Jurkat, Clone E6-1 (cell line): ENCODE data around the gene CAMK2N1. TPM values are rescaled to one million over a fixed set of nuclear protein-coding genes. Genes with fewer than 3 reads are reported as not detected.
"Not testable (repeated sequence)": the region's sequence is repeated elsewhere in the genome, so short reads cannot be mapped to it uniquely, and the experiment has no call there.

Experiments used
- DNase-seq: peaks from one replicate; pipeline ENCODE4 v3.0.0-alpha.2; 2011; ENCODE audit warnings: low read depth, low spot score
- H3K4me3 ChIP-seq: 2 replicates; pipeline ENCODE4 v1.5.1; 2011; ENCODE audit warnings: mild to moderate bottlenecking, low read length, control low read depth, moderate library complexity
- polyA plus RNA-seq: library from polyadenylated mRNA; unstranded; fragments of >200 nt; gene quantifications from one replicate; pipeline ENCODE4 v1.2.1, GENCODE V29; 2012; ENCODE audit warnings: missing spikeins; ENCODE audit not compliant: insufficient read length, insufficient read depth

CAMK2N1 gene
- polyA plus RNA-seq: 7.3 TPM

DNA sequence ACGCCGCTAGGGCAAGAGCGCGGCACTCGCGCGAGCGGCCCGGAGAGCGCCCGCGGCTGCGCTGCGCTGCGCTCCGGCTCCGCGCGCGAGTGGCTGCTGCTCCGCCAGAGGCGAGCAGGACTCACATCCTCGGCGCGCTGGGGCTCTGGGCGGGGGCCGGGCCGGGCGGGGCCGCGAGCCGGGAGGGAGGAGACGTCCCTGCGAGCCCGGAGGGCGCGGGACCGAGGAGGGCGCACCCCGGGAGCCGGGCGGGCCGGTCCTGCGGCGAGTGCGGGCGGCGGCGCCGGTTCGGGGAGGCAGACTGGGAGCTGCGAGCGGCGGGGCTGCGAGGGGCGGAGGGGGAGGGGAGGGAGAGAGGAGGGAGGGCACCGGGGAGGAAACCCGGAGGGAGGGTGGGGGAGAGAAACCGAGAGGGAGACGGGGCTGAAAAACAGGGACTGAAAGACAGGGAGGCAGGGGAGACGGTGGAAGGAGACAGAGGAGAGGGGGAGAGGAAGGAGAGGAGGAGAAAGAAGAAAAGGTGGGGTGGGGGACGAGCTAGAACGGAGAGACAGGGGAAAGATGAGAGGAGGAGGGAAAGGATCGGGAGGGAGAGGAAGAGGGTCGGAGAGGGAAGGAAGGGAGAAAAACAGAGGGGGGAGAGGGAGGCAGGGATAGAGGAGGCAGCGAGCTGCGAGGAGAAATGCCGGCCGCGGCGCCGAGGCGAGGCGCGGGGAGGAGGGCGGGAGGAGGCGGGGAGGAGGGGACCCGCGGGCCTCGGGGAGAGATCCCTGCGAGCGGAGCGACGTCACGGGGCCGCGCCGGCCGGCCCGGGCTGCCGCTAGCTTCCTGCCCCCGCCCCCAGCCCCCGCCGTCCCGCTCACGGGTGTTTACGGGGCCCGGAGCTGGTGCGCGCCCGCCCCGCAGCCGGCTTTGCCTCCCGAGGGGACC, at the start of gene CAMK2N1:
Gene CAMK2N1, minus strand, starts transcription at position 684 of the 930 bp plus-strand sequence. CDS start 831 bp downstream, outside the sequence.
- H3K4me3 ChIP-seq: peak within 1 kb of the TSS; percentile 71
- no peak for DNase-seq

DNA sequence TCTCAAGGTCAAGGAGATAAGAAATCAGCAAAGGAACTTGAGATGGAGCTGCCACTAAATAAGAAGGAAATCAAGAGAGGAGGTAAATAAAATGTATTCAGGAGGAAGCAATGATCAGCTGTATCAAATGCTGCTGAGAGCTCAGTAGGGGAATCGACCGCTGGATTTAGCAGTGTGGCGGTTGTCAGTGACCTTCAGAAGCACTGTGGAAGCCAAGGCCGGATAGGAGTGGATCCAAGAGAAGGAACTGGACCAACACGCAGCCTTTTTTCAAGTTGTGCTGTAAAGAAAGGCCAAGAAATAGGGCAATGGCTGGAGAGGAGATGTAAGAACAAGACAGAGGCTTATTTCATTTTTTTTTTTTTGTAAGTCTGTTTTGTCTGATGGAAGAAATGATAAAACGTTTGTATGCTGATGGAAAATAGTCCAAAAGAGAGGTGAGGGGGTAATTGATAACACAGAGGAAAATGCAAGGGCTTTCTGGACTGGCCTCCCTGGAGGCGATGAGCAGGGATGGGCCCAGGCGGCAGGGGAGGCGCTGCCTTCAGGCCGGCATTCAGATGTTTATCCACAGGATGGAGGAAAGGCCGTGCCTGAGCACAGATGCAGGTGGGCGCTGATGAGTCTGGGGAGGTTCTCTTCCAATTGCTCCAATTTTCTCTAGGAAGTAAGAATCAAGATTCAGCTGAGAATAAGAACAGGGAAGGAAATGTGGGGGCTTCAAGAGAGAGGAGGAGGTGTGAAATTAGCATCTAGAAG, 48.8 kb upstream of the CAMK2N1 start:
- DNase-seq: no peak

DNA sequence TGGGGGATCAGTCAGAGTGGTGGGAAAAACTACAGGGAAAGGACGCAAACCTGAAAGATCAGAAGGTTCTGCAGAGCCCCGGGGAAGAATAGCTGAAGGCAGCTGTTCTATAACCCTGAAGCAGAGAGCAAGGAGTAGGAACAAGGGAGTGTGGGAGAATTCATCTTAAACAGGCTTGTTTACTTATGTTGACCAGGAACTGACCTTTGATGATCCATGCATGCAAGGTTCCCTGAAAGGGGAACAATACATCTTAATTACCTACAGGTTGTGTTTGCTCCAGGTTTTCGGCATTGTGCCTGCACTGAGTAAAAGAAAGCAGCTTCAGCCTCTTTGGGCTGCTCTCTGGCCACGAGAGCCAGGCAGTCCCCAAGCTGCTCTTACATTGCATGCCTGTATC, 47.6 kb upstream of the CAMK2N1 start:
- no peak overlapping the region for H3K4me3 ChIP-seq
- no peak for DNase-seq

More for the DNA sequence above, 48.8 kb upstream of the CAMK2N1 start:
- H3K4me3 ChIP-seq: no peak overlapping the region

DNA sequence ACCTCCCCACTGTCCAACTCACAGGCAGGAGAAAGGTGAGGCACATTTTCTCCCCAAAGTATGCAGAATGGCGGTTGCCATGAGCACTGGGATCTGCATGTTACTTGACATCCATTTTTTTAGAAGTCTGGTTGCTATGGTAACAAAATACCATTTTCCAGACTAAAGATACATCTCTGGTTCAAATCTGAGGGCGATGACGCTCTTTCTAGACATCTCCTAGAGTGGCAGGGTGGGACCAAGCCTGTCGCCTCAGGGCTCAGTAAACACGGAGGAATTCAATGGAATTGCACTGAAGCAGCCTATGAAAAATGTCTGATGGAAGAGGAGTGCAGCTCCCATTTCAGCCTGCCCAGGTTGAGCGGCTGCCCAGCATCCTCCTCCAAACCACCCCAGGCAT, 44.9 kb upstream of the CAMK2N1 start:
- DNase-seq: no peak
- H3K4me3 ChIP-seq: no peak overlapping the region

DNA sequence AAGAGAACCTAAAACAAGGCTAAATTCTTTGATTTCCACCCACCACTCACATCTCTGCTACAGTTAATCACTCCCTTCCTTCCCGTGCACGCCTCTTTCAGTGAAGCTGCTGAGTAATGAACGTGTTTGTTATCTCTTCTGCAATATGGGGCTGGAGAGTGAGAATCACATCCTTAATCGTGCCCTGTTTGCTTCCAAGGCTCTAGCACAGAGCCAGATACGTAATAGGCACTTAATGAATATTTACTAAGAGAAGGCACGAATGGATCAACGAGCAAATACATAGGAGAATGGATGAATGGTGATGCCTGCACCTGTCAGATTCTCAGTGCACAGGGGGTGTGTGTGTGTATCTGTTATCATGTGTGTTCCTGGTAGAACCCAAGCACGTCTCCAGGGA, 44.3 kb upstream of the CAMK2N1 start:
- DNase-seq: no peak

DNA sequence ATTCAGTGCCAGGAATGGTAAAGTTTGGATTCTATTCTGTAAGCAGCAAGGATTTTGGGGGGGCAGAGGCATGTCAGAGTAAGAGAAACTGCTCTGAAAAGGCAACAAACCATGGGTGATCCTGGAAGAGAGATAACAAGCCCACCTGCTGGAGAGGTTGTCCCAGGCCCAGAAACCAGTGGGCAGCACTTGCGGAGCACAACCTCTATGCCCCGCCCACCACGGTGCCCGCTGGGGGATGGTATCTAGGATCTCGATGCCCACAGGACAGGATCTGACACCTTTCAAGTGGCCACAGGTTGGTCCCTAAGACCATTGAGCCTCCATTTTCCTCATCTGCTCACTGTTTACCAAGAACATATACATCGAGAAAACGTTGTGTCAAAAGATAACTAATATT, 42.2 kb upstream of the CAMK2N1 start:
- H3K4me3 ChIP-seq: no peak overlapping the region
- DNase-seq: no peak

More for the DNA sequence above, 44.3 kb upstream of the CAMK2N1 start:
- H3K4me3 ChIP-seq: no peak overlapping the region

DNA sequence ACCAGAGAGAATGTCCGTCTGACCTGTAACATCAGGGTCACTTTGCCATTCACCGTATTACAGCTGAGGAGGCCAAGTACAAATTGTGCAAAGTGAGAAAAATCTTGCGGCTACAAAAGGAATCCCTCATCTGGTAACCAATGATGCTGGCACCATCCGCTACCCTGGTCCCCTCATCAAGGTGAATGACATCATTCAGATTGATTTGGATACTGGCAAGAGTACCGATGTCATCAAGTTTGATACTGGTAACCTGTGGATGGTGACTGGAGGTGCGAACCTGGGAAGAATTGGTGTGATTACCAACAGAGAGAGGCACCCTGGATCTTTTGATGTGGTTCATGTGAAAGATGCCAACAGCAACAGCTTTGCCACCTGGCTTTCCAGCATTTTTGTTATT, 40.3 kb upstream of the CAMK2N1 start:
- no peak overlapping the region for H3K4me3 ChIP-seq
- no peak for DNase-seq

DNA sequence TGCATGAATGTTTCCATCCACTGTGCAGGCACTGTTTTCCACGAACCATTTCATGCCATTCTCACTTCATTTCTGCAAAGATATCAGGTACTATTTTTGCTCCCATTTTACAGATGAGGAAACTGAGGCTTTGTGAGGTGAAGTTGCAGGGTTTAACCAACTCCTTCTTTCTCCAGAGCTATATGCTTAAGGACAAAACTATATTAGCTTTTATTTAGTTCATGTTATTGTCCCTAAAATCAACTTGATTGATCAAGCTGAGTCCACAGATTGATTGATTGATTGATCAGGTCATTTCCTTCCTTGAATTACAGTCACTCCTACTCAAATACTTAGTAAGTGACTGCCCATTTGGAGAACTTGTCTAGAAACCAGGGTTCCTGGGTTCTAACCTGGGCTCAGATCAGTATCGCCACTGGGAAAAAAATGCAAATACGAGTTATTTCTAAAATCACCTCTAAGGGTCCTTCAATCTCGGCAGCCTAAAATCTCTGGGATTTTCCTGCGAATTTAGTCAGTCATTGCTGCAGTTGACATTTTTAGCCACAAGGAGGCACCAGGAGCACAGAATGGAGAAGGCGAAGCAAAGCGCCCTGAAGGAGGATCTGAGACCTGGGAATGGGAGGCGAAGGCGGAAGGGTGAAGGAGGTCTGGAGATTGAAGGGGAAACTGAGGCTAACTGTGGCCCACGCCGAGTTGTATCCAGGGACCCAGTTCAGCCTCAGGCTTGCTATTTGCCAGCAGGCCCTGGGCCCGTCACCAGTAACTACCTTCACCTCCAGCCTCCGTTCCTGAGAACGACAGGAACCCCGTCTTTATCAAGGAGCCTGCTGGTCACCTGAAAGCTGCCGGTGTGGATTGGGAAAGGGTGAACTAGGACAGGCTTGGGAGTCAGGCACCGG, 36.2 kb upstream of the CAMK2N1 start:
- peak; percentile 47 for DNase-seq
- no peak overlapping the region for H3K4me3 ChIP-seq

DNA sequence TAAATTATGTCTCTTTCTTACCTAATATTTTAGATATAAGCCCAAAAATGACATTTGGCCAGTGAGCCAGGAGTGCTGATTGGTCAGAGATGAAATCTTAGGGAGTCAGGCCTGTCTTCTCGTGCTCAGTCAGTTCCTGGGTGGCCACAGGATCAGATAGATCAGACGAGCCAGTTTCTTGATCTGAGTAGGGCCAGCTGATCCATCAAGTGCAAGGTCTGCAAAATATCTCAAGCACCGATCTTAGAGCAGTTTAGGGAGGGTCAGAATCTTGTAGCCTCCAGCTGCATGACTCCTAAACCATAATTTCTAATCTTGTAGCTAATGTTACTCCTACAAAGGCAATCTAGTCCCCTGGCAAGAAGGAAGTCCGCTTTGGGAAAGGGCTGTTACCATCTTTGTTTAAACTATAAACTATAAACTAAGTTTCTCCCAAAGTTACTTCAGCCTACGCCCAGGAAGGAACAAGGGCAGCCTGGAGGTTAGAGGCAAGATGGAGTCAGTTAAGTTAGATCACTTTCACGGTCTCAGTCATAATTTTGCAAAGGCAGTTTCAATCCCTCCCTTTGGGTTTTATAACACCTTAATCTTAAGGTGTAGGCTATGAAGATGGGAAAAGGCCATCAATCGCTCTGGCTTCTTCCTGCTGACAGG, 33.7 kb upstream of the CAMK2N1 start:
- not testable (repeated sequence) for DNase-seq, H3K4me3 ChIP-seq

DNA sequence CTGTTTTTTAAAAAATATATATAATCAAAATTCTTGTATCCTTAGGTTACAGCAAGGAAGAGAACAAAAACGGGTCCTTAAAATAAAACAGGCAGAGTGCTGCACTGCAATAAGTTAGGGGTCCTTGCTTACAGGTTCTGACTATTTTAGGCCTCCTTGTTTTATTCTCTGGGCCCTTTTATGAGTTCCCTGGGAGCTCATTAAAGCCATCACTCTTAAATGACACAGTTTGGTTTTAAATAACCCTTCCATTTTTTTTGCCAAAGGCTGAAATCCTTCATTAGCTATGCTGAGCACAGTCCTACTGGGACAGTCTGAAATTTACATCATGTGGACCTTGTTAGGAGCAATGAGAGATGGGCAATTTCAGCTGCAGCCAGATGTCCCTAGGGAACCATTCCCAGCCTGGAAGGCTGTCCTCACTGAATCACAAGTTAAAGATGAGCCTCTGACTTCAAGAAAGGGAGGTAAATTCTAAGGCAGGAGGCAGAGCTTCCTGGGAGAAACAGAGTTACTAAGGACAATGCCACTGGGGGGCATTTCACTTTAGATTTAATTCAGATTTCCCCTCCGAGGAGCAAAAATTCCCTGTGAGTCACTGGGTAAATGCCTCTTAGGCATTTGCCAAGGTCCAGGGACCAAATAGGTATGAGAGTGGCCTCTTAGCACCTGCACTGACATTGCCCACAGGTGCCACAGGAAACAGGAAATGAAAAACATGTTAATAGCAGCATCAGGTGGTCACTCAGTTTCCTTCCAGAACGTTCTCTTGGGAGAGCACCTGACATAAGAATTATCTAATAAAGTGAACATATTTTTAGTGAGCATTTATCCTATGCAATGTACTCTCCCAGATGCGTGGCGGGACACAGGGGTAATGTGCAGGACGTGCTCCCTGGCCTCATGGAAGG, 25.8 kb upstream of the CAMK2N1 start:
- no peak overlapping the region for H3K4me3 ChIP-seq
- DNase-seq: no peak

DNA sequence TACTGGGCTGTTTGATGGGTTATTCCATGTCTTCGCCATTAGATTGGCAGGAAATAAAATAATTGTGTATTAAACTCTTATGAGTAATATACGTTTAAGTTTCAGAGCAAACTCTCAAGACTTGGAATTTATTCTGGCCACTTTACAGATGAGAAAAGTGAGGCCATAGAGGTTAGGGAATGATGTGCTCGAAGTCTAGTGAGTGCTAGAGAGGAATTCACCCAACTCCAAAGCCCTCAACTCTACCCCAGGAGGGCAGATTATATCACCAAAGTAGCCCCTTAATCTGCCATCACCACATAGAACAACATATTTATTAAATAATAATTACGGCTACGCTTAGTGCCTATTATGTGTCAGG, 22.4 kb upstream of the CAMK2N1 start:
- H3K4me3 ChIP-seq: peak overlapping the region; percentile 95

DNA sequence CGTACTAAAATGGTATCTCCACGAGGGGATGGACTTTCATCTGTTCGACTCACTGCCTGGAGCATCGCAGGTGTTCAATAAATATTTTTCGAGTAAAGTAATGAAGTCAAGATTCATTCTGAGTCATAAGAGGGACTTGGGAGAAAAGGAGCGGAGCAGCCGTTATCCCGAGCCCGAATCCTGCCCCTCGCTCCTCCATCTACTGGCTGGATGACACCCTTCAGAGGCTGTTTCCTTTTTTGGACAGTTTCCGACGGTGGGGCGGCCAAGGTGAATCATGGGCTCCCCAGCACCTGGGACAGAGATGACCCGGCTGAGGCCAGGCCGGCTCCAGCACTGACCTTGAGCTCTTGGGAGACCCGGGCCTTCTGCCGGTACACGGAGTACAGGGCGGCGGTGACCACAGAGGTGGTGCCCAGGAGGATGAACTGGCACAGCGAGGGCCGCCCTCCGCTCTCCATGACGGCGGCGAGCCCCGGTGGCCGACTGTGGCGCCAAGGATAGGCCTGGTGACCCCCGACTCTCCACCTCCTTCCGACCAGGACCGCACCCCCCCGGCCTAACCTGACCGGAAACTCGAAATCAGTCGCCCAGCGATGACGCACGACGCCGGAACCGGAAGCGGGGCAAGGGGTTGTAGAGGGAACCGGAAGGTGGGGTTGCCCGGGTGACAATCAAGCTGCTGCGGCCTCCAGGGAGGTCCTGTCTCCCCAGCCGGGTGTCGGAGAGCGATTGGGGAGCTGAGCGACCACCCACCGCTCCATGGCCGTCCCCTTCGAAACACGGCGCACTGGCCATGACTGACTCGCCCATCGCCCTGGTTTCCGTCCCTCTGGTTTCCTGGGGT, 21.8 kb upstream of the CAMK2N1 start, which contains the start of gene MUL1:
Gene MUL1, minus strand, starts transcription at position 588 of the 847 bp plus-strand sequence. Its CDS starts 127 bp downstream, at position 461.
- DNase-seq: peak; percentile 84
- peak within 1 kb of the TSS; percentile 95 for H3K4me3 ChIP-seq

More for the DNA sequence above, 22.4 kb upstream of the CAMK2N1 start:
- DNase-seq: no peak

DNA sequence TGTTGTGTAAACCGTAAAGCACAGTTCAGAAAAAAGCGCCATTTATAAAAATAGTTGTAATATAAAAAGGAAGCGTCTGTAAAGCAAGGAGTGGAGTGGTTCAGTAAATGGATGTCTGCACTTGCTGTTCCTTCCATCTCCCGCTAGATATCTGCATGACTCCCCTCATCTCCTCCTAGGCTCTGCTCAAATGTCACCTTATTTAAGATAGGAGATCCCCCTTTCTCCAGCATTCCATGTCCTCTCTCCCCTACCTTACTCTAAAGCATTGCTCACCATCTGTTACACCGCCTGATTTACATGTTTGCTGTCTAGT, 21.2 kb upstream of the CAMK2N1 start:
- H3K4me3 ChIP-seq: peak overlapping the region; percentile 95
- no peak for DNase-seq

DNA sequence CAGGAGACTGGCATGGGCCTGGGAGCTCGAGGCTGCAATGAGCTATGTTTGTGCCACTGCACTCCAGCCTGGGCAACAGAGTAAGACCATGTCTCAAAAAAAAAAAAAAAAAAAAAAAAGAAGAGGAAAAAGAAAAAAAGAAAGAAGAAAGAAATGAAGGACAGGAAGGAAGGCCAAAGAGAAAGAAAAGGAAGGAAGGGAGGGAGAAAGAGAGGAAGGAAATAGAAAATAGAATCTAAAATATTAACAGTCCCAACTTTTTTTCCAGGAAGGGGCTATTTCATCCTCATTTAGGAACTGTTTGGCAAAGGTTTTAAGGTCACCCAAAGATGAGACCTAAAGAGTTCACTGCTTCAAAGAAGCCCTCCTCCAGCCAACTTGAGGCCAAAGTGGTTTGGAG, 19.5 kb upstream of the CAMK2N1 start:
- H3K4me3 ChIP-seq: no peak overlapping the region
- no peak for DNase-seq

DNA sequence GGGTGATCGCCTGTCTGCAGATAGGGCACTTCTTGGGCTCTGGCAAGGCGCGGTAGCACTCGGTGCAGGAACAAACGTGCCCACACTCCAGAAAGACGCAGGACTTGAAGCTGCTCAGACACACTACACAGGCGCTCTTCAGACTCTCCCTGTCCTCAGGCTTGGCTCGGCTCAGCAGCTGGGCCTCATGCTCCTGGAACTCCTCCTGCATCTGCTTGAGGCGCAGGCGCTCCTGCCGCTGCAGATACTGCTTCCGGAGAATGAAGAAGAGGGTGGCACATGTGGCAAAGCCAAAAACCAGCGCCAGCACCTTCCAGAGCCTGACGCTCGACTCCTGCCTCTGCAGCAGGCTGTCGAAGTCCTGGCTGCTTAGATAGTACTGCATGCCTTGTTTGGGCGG, 14.7 kb upstream of the CAMK2N1 start:
- DNase-seq: no peak
- no peak overlapping the region for H3K4me3 ChIP-seq

DNA sequence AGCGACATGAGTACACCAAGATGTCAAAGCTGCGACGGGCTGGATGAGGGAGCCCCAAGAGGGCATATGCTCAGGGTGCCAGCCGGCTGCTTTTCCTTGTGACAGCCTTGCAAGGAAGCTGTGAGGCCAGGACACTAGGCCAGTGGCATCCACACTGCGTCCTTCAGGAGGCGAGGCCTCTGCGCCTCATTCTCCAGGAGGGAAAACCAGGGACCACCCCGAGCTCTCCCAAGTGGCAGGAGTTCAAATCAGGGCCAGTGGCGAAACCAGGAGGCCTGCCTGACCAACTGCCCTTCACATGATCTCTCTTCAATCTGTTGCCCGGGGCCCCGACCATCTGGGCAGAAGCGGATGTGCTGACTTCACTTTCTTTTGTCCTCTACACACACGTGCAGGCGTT, 13.7 kb upstream of the CAMK2N1 start:
- no peak overlapping the region for H3K4me3 ChIP-seq
- no peak for DNase-seq

DNA sequence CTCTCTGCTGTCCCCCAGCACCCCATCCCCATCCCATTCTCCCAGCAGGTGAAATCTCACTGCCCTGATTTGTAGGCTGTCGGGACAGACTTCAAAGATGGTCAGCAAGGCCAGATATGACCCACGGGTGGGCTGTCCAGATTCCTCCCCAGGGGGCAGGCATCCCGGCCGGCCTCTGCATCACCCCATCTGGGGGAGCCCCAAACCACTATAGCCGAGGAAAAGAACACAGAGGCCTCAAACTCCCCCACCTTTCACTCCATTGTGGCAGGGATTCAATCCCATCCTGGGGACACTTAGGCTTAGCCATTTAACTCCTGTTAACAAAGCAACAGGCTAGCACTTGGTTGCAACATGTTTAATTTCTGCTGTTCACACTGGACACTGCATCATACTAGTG, 13.1 kb upstream of the CAMK2N1 start:
- H3K4me3 ChIP-seq: no peak overlapping the region
- DNase-seq: no peak
